H1 (cell line): ENCODE data around the gene CDC37. TPM values are rescaled to one million over a fixed set of nuclear protein-coding genes. Genes with fewer than 3 reads are reported as not detected.
"Not testable (repeated sequence)": the region's sequence is repeated elsewhere in the genome, so short reads cannot be mapped to it uniquely, and the experiment has no call there.

Source experiments
- CTCF ChIA-PET: fragments of 300-600 bp; sonication (Branson Sonifier 250); formaldehyde crosslinking; loops from one replicate; lab custom pipeline; 2021; ENCODE audit not compliant: partially characterized antibody; lab: Charles Lee
- POLR2A ChIA-PET: fragments of 300-600 bp; sonication (Branson Sonifier 250); formaldehyde crosslinking; loops from one replicate; lab custom pipeline; 2021; ENCODE audit warnings: inconsistent platforms; ENCODE audit not compliant: partially characterized antibody; lab: Charles Lee
- DNase-seq, 2 experiments: peaks; one replicate each; pipeline versions ENCODE4 v3.0.0 to v3.0.0-alpha.2; 2010 to 2022; ENCODE audit warnings: low spot score in 2 of 2, low read depth in 1 of 2, mixed read lengths in 1 of 2
- FAIRE-seq: peaks from 2 replicates; lab custom pipeline; 2011; peaks lifted over from hg19 to GRCh38; lab: Jason Lieb, UNC
- H2AFZ ChIP-seq: 2 replicates; pipeline ENCODE4 v1.8.1; 2012; ENCODE audit warnings: low read length, inconsistent platforms
- H2AK5ac ChIP-seq: 2 replicates; pipeline ENCODE4 v1.6.1; 2013; ENCODE audit warnings: low read depth, low read length
- H2BK120ac ChIP-seq: replicated peaks from 2 replicates; pipeline ENCODE3; 2013; ENCODE audit warnings: low read depth, low read length, inconsistent platforms
- H2BK12ac ChIP-seq: 2 replicates; pipeline ENCODE4 v1.6.1; 2013; ENCODE audit warnings: low read depth, low read length
- H2BK15ac ChIP-seq: 2 replicates; pipeline ENCODE4 v1.6.1; 2013; ENCODE audit warnings: low read length
- H2BK20ac ChIP-seq: 2 replicates; pipeline ENCODE4 v1.6.1; 2013; ENCODE audit warnings: low read length
- H2BK5ac ChIP-seq: 2 replicates; pipeline ENCODE4 v1.6.1; 2013; ENCODE audit warnings: low read depth, low read length
- H3K14ac ChIP-seq: 2 replicates; pipeline ENCODE4 v1.6.1; 2013; ENCODE audit warnings: inconsistent platforms; ENCODE audit not compliant: insufficient read length
- H3K18ac ChIP-seq: 2 replicates; pipeline ENCODE4 v1.6.1; 2013; ENCODE audit warnings: low read length; ENCODE audit errors: extremely low read depth
- H3K23ac ChIP-seq: 2 replicates; pipeline ENCODE4 v1.6.1; 2013; ENCODE audit warnings: inconsistent platforms; ENCODE audit not compliant: insufficient read length
- H3K23me2 ChIP-seq: 2 replicates; pipeline ENCODE4 v1.6.1; 2013; ENCODE audit warnings: low read depth, low read length
- H3K27ac ChIP-seq: 2 replicates; pipeline ENCODE4 v1.6.1; 2011; ENCODE audit warnings: low read depth, low read length, inconsistent platforms
- H3K27me3 ChIP-seq, 4 experiments: replicated peaks in 1 of 4; 1 replicate in 1 of 4; 2 replicates in 3 of 4; pipeline versions ENCODE4 v1.6.1 to v1.8.1; 2011 to 2013; ENCODE audit warnings: low read length in 3 of 4, mild to moderate bottlenecking in 3 of 4, inconsistent platforms in 2 of 4, mixed read lengths in 2 of 4, moderate library complexity in 1 of 4; ENCODE audit not compliant: control insufficient read depth in 3 of 4, insufficient read depth in 3 of 4; ENCODE audit errors: extremely low read depth in 1 of 4
- H3K36me3 ChIP-seq, 4 experiments: 2 replicates each; pipeline versions ENCODE4 v1.6.1 to v1.8.1; 2011 to 2013; ENCODE audit warnings: mild to moderate bottlenecking in 4 of 4, low read length in 3 of 4, moderate library complexity in 2 of 4, control low read depth in 1 of 4, inconsistent platforms in 1 of 4; ENCODE audit not compliant: insufficient read depth in 4 of 4, control insufficient read depth in 2 of 4
- H3K4ac ChIP-seq: replicated peaks from 2 replicates; pipeline ENCODE3; 2013; ENCODE audit warnings: low read length, low read depth, mixed read lengths, inconsistent platforms; ENCODE audit not compliant: insufficient read length
- H3K4me1 ChIP-seq, 4 experiments: replicated peaks in 1 of 4; 1 replicate in 1 of 4; 2 replicates in 3 of 4; pipeline versions ENCODE4 v1.6.1 to v1.8.1; 2011 to 2013; ENCODE audit warnings: low read length in 3 of 4, inconsistent platforms in 2 of 4, mixed read lengths in 1 of 4; ENCODE audit not compliant: insufficient read depth in 4 of 4, control insufficient read depth in 3 of 4
- H3K4me2 ChIP-seq, 2 experiments: 2 replicates each; pipeline versions ENCODE4 v1.6.1 to v1.8.1; 2011 to 2013; ENCODE audit warnings: low read depth in 2 of 2, low read length in 2 of 2, control low read depth in 1 of 2, inconsistent platforms in 1 of 2, mild to moderate bottlenecking in 1 of 2; ENCODE audit not compliant: insufficient read depth in 1 of 2
- H3K4me3 ChIP-seq, 4 experiments: fragments of 200-600, 300-600 bp in 1 of 4; sonication (generic), shearing (Covaris generic), sonication (Bioruptor Twin) in 1 of 4; 2 replicates each; pipeline versions ENCODE4 v1.5.1 to v1.8.1; 2011 to 2016; ENCODE audit warnings: low read length in 4 of 4, low read depth in 3 of 4, control low read depth in 2 of 4, inconsistent platforms in 2 of 4, mild to moderate bottlenecking in 2 of 4, mixed read lengths in 1 of 4, moderate library complexity in 1 of 4; ENCODE audit not compliant: insufficient read depth in 2 of 4; ENCODE audit errors: extremely low read depth in 1 of 4
- H3K56ac ChIP-seq: replicated peaks from 2 replicates; pipeline ENCODE3; 2013; ENCODE audit warnings: low read depth, mild to moderate bottlenecking, mixed read lengths, low read length, inconsistent platforms; ENCODE audit not compliant: insufficient read length
- H3K79me1 ChIP-seq: 2 replicates; pipeline ENCODE4 v1.6.1; 2013; ENCODE audit warnings: low read depth, low read length, control low read depth
- H3K79me2 ChIP-seq, 2 experiments: 2 replicates each; pipeline versions ENCODE4 v1.6.1 to v1.8.1; 2012 to 2013; ENCODE audit warnings: low read length in 2 of 2, mild to moderate bottlenecking in 2 of 2, inconsistent platforms in 1 of 2; ENCODE audit not compliant: insufficient read depth in 2 of 2, control insufficient read depth in 1 of 2
- H3K9ac ChIP-seq, 4 experiments: replicated peaks in 1 of 4; 1 replicate in 1 of 4; 2 replicates in 3 of 4; pipeline versions ENCODE4 v1.6.1 to v1.8.1; 2011 to 2013; ENCODE audit warnings: low read depth in 3 of 4, low read length in 3 of 4, control low read depth in 2 of 4, mild to moderate bottlenecking in 2 of 4, moderate library complexity in 2 of 4, inconsistent platforms in 1 of 4; ENCODE audit errors: extremely low read depth in 1 of 4
- H3K9me3 ChIP-seq, 2 experiments: 2 replicates each; pipeline versions ENCODE4 v1.6.1 to v1.8.1; 2012 to 2013; ENCODE audit warnings: mild to moderate bottlenecking in 2 of 2, moderate library complexity in 2 of 2, control low read depth in 1 of 2, inconsistent platforms in 1 of 2, low read depth in 1 of 2, low read length in 1 of 2, mixed read lengths in 1 of 2; ENCODE audit not compliant: insufficient read depth in 2 of 2
- H4K20me1 ChIP-seq, 2 experiments: replicated peaks in 1 of 2; 2 replicates each; pipeline versions ENCODE3 to v1.8.1; 2011 to 2013; ENCODE audit warnings: inconsistent platforms in 2 of 2, low read length in 2 of 2, mild to moderate bottlenecking in 1 of 2; ENCODE audit not compliant: insufficient read depth in 2 of 2, control insufficient read depth in 1 of 2
- H4K5ac ChIP-seq: 2 replicates; pipeline ENCODE4 v1.6.1; 2013; ENCODE audit warnings: low read length, low read depth, mixed read lengths, inconsistent platforms; ENCODE audit not compliant: insufficient read length
- H4K8ac ChIP-seq: 2 replicates; pipeline ENCODE4 v1.8.0; 2013; ENCODE audit warnings: mild to moderate bottlenecking, moderate library complexity, low read length, inconsistent platforms; ENCODE audit not compliant: insufficient read depth; ENCODE audit errors: extremely low read depth
- H4K91ac ChIP-seq: replicated peaks from 2 replicates; pipeline ENCODE3; 2013; ENCODE audit warnings: low read length, mixed read lengths, inconsistent platforms; ENCODE audit not compliant: insufficient read length
- WGBS, 2 experiments: shearing (Covaris generic) in 1 of 2; methylation state at CpG; one replicate each; pipeline versions ENCODE4 v1.1.6 to v1.1.7; 2013 to 2015; ENCODE audit warnings: low lambda C conversion rate in 2 of 2, mixed read lengths in 2 of 2, inconsistent platforms in 1 of 2, low coverage in 1 of 2, missing lambda C conversion rate in 1 of 2; ENCODE audit not compliant: insufficient replicate concordance in 2 of 2, insufficient coverage in 1 of 2, insufficient read length in 1 of 2; ENCODE audit errors: extremely low coverage in 1 of 2, missing lambda C conversion rate in 1 of 2; 5-methylcytosine and 5-hydroxymethylcytosine counted together
- polyA plus RNA-seq, 7 experiments: library from polyadenylated mRNA; depleted of rRNA in 3 of 7; stranded (reverse) in 5 of 7; unstranded in 2 of 7; fragments of >200 nt in 5 of 7; fragments of 200-250 nt in 2 of 7; gene quantifications; 1 replicate in 5 of 7; 2 replicates in 1 of 7; 4 replicates in 1 of 7; pipeline versions ENCODE4 v1.2.1 to v1.2.3, GENCODE V29; 2011 to 2013; ENCODE audit warnings: missing spikeins in 2 of 7, mixed read lengths in 2 of 7
- total RNA-seq: library from RNA; stranded (reverse); fragmentation: NEBNext Ultra II Directional; extraction: Animal tissue kit (Norgen Biotek cat#: 25700); gene quantifications from 2 replicates; pipeline ENCODE4 v1.2.1, GENCODE V29; 2021

Gene CDC37
- total and polyA plus RNA-seq, 2 of the 8 experiments (the other 6 are each of a cell fraction or from before 2014, with no cell fraction given): 162 to 181 TPM

DNA sequence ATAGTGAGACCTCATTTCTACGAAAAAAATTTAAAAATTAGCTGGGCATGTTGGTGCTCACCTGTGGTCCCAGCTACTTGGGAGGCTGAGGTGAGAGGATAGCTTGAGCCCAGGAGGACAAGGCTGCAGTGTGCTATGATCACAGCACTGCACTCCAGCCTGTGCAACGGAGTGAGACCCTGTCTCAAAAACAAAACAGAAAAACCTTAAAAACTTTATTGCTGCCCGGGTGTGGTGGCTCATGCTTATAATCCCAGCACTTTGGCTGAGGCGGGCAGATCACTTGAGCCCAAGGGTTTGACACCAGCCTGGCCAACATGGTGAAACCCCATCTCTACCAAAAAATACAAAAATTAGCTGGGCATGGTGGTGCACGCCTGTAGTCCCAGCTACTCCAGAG is 7.9 kb upstream of the CDC37 start:
- H3K27ac ChIP-seq, H3K36me3 ChIP-seq, H4K20me1 ChIP-seq, H3K9ac ChIP-seq, H3K23ac ChIP-seq, H3K9me3 ChIP-seq, H3K14ac ChIP-seq, H3K4me2 ChIP-seq, H2BK15ac ChIP-seq, H2AFZ ChIP-seq, H2BK12ac ChIP-seq, H4K5ac ChIP-seq, H3K4me3 ChIP-seq, DNase-seq, H2BK20ac ChIP-seq, H3K4me1 ChIP-seq, H3K23me2 ChIP-seq, H2BK5ac ChIP-seq, H3K79me1 ChIP-seq, H3K4ac ChIP-seq, H2BK120ac ChIP-seq, FAIRE-seq, H4K91ac ChIP-seq, POLR2A ChIA-PET, H4K8ac ChIP-seq, H2AK5ac ChIP-seq, H3K56ac ChIP-seq, H3K79me2 ChIP-seq, H3K18ac ChIP-seq: not testable (repeated sequence)
- peaks cover 1 to 17% (median 8%) of the 10 kb centered on the region in 4 experiments for H3K27me3 ChIP-seq
- CTCF ChIA-PET: interaction anchor here (0.7 to 9.4 kb wide), 7 partner anchors 7 to 453 kb away, joined by 3 to 172 read pairs (median 4); partner anchors contain the start of genes CDC37, ICAM1 and PDE4A
- 78% methylated on average over 5 of the region's 5 CpGs; no CpG with 5 or more reads in 1 of the 2 experiments for WGBS, 2 experiments
